SK-N-SH (cell line): ENCODE data around the gene AHNAK2. TPM values are rescaled to one million over a fixed set of nuclear protein-coding genes. Genes with fewer than 3 reads are reported as not detected.
A peak's percentile ranks its signal among the peaks of the same experiment; 100 is the strongest.

Experiments
- CTCF ChIA-PET: fragments of 300-600, 350-600 bp; formaldehyde crosslinking; extraction: SDS; loops from one replicate; lab custom pipeline; 2021; lab: Yijun Ruan, JAX
- POLR2A ChIA-PET: fragments of 350-600 bp; sonication (Branson Sonifier 250); formaldehyde crosslinking; extraction: SDS; loops from one replicate; lab custom pipeline; 2020; ENCODE audit warnings: antibody characterized with exemption, inconsistent platforms; lab: Yijun Ruan, JAX
- DNase-seq: peaks from one replicate; pipeline ENCODE4 v3.0.0; 2012
- H2AFZ ChIP-seq: fragments of 200-600 bp; sonication (generic); 2 replicates; pipeline ENCODE4 v1.8.1; 2016; ENCODE audit warnings: antibody characterized with exemption, mild to moderate bottlenecking, low read depth
- H3F3A ChIP-seq: fragments of 200-600 bp; sonication (generic); replicated peaks from 2 replicates; pipeline ENCODE3; 2016; ENCODE audit warnings: antibody characterized with exemption, mild to moderate bottlenecking; ENCODE audit not compliant: insufficient read depth
- H3K27ac ChIP-seq, 2 experiments: fragments of 200-500 bp in 1 of 2; fragments of 200-600 bp in 1 of 2; sonication (Bioruptor generic) in 1 of 2; sonication (generic), shearing (Covaris generic) in 1 of 2; 2 replicates each; pipeline versions ENCODE4 v1.5.1 to v1.6.1; 2014 to 2016; ENCODE audit warnings: low read depth in 2 of 2, inconsistent platforms in 1 of 2, low read length in 1 of 2, mild to moderate bottlenecking in 1 of 2, mixed read lengths in 1 of 2
- H3K27me3 ChIP-seq: fragments of 200-600 bp; sonication (generic), shearing (Covaris generic); 2 replicates; pipeline ENCODE4 v1.6.1; 2016; ENCODE audit warnings: mixed run types; ENCODE audit not compliant: insufficient read depth
- H3K36me3 ChIP-seq, 2 experiments: fragments of 200-500 bp in 1 of 2; fragments of 200-600 bp in 1 of 2; sonication (Bioruptor generic) in 1 of 2; sonication (generic) in 1 of 2; replicated peaks in 1 of 2; 2 replicates each; pipeline versions ENCODE3 to v1.5.1; 2014 to 2016; ENCODE audit warnings: low read length in 1 of 2, mild to moderate bottlenecking in 1 of 2; ENCODE audit not compliant: insufficient read depth in 2 of 2, control insufficient read depth in 1 of 2
- H3K4me1 ChIP-seq, 2 experiments: fragments of 200-500 bp in 1 of 2; fragments of 200-600 bp in 1 of 2; sonication (Bioruptor generic) in 1 of 2; sonication (generic), shearing (Covaris generic) in 1 of 2; 2 replicates each; pipeline versions ENCODE4 v1.5.1 to v1.6.1; 2014 to 2016; ENCODE audit warnings: low read depth in 1 of 2, low read length in 1 of 2, mixed run types in 1 of 2; ENCODE audit not compliant: insufficient read depth in 2 of 2, control insufficient read depth in 1 of 2
- H3K4me2 ChIP-seq: fragments of 200-600 bp; sonication (generic), shearing (Covaris generic); 2 replicates; pipeline ENCODE4 v1.6.1; 2017; ENCODE audit warnings: mixed run types
- H3K4me3 ChIP-seq, 2 experiments: fragments of 200-500 bp in 1 of 2; fragments of 200-600 bp in 1 of 2; sonication (Bioruptor generic) in 1 of 2; sonication (generic), shearing (Covaris generic) in 1 of 2; 2 replicates each; pipeline versions ENCODE4 v1.5.1 to v1.8.1; 2014 to 2016; ENCODE audit warnings: low read depth in 2 of 2, inconsistent platforms in 1 of 2, low read length in 1 of 2, mild to moderate bottlenecking in 1 of 2, mixed read lengths in 1 of 2, moderate library complexity in 1 of 2
- H3K79me2 ChIP-seq: fragments of 200-600 bp; sonication (generic); 2 replicates; pipeline ENCODE4 v1.8.1; 2017; ENCODE audit warnings: mild to moderate bottlenecking; ENCODE audit not compliant: insufficient read depth
- H3K9ac ChIP-seq: fragments of 200-600 bp; sonication (generic); 2 replicates; pipeline ENCODE4 v1.6.1; 2017; ENCODE audit warnings: mixed run types
- H3K9me2 ChIP-seq: fragments of 200-600 bp; sonication (generic); 2 replicates; pipeline ENCODE4 v1.6.1; 2017; ENCODE audit warnings: mixed run types
- H3K9me3 ChIP-seq: fragments of 200-600 bp; sonication (generic); 2 replicates; pipeline ENCODE4 v1.6.1; 2017; ENCODE audit warnings: mixed run types, mild to moderate bottlenecking, moderate library complexity
- H4K20me1 ChIP-seq: fragments of 200-600 bp; sonication (generic); 2 replicates; pipeline ENCODE4 v1.6.1; 2017; ENCODE audit warnings: mild to moderate bottlenecking, mixed run types; ENCODE audit not compliant: insufficient read depth
- CHD2 ChIP-seq: fragments of 150-350 bp; IDR thresholded peaks from 2 replicates; pipeline ENCODE4 v1.6.1; 2018; ENCODE audit warnings: low read length; ENCODE audit not compliant: partially characterized antibody
- CTCF ChIP-seq: fragments of 200-600 bp; sonication (generic); IDR thresholded peaks from 2 replicates; pipeline ENCODE4 v1.6.1; 2017; ENCODE audit warnings: antibody characterized with exemption, mild to moderate bottlenecking, moderate library complexity
- ELF1 ChIP-seq: IDR thresholded peaks from 2 replicates; pipeline ENCODE4 v1.4.0; 2012
- FOSL2 ChIP-seq: IDR thresholded peaks from 2 replicates; pipeline ENCODE4 v1.4.0; 2012; ENCODE audit warnings: low read depth, mild to moderate bottlenecking, moderate library complexity, borderline replicate concordance
- FOXM1 ChIP-seq: IDR thresholded peaks from 2 replicates; pipeline ENCODE4 v1.4.0; 2012; ENCODE audit warnings: low read depth, mild to moderate bottlenecking
- GATA2 ChIP-seq: sonication (generic); formaldehyde crosslinking; IDR thresholded peaks from 2 replicates; pipeline ENCODE4 v1.5.0; 2020; ENCODE audit warnings: mild to moderate bottlenecking, missing genetic modification reagents
- IRF3 ChIP-seq: fragments of 150-350 bp; IDR thresholded peaks from 2 replicates; pipeline ENCODE4 v1.6.1; 2016; ENCODE audit warnings: mild to moderate bottlenecking, low read depth, low read length
- MAX ChIP-seq: IDR thresholded peaks from 2 replicates; pipeline ENCODE4 v1.4.0; 2012; ENCODE audit warnings: low read depth
- MXI1 ChIP-seq: IDR thresholded peaks from 2 replicates; pipeline ENCODE4 v1.6.1; 2012; ENCODE audit warnings: mild to moderate bottlenecking, low read depth, low read length, improper control_type of control experiment
- NRF1 ChIP-seq: IDR thresholded peaks from 2 replicates; pipeline ENCODE4 v1.6.1; 2012; ENCODE audit warnings: low read depth, mild to moderate bottlenecking, low read length
- PBX3 ChIP-seq: IDR thresholded peaks from 2 replicates; pipeline ENCODE4; 2012
- RAD21 ChIP-seq: IDR thresholded peaks from 2 replicates; pipeline ENCODE4 v1.6.1; 2012; ENCODE audit warnings: mild to moderate bottlenecking, low read length
- SIN3A ChIP-seq: IDR thresholded peaks from 2 replicates; pipeline ENCODE4 v1.6.1; 2012; ENCODE audit warnings: low read depth, mild to moderate bottlenecking, low read length, moderate library complexity, borderline replicate concordance
- SMC3 ChIP-seq: IDR thresholded peaks from 2 replicates; pipeline ENCODE4 v1.6.1; 2012; ENCODE audit warnings: low read depth, low read length, improper control_type of control experiment
- TAF1 ChIP-seq: IDR thresholded peaks from 2 replicates; pipeline ENCODE4 v1.6.1; 2012; ENCODE audit warnings: low read depth, mild to moderate bottlenecking, low read length, moderate library complexity, borderline replicate concordance
- USF1 ChIP-seq: IDR thresholded peaks from 2 replicates; pipeline ENCODE4 v1.4.0; 2012; ENCODE audit warnings: low read depth, borderline replicate concordance
- USF2 ChIP-seq: fragments of 150-350 bp; IDR thresholded peaks from 2 replicates; pipeline ENCODE4 v1.6.1; 2017; ENCODE audit warnings: antibody characterized with exemption, low read length, low read depth, borderline replicate concordance
- WGBS: methylation state at CpG from one replicate; pipeline ENCODE4 v1.1.6; 2017; ENCODE audit warnings: low lambda C conversion rate; 5-methylcytosine and 5-hydroxymethylcytosine counted together
- polyA plus RNA-seq, 3 experiments: library from polyadenylated mRNA; depleted of rRNA; stranded (reverse); fragments of >200 nt; gene quantifications; 2 replicates each; pipeline ENCODE4 v1.2.3, GENCODE V29; 2012

AHNAK2 gene
- polyA plus RNA-seq, 1 of the 3 experiments (the other 2 are of a cell fraction), result 33.5 TPM

DNA sequence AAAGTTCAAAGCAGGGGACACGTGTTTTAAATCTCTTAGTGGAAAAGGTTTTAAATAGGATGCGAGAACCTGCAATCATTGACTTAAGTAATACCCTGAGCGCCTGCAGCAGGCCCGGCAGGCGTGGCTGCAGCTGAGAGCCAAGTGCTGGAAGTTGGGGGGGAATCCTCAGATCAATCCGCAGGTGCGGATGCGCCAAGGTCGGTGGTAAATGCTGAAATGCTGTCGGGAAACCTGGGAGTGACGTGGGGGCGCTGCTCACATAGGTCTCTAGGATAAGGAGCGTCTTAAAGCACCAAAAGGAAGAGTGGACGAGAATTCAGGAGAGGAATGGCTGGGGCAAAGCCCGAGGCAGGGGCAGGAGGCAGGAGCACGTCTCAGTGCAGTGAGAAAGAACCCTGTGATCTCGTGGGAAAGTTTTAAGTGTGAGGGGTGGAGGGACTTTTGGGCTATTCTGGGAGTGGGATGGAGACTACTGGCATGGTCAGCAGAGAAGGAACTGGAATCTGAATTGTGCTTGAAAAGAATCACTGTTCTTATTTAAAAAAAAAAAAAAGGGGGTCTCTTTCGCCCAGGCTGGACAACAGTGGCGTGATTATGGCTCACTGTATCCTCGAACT lies 43.6 kb upstream of the AHNAK2 start:
- Histone ChIP-seq H3K9me3 (no peaks in the 10 kb centered on the region), H3K4me1 (peaks cover 18 to 47% of the 10 kb centered on the region in 2 experiments; a peak in 2 of 4 replicates), H3K9me2 (no peaks in the 10 kb centered on the region), H3K27me3 (no peaks in the 10 kb centered on the region), H3K9ac (peak overlapping the region; percentile 96), H3K79me2 (peaks cover 57% of the 10 kb centered on the region), H3K4me3 (peak overlapping the region; percentile 71 to 77), H2AFZ (no peak overlapping the region), H3K36me3 (peaks cover 0 to 3% of the 10 kb centered on the region in 2 experiments), H3F3A (peaks cover 45% of the 10 kb centered on the region), H4K20me1 (peaks cover 28% of the 10 kb centered on the region), H3K4me2 (peak overlapping the region; percentile 98), H3K27ac (peak overlapping the region; percentile 89 to 99)
- ChIA-PET CTCF (interaction anchor here (1.0 to 10.9 kb wide), 6 partner anchors 24 to 196 kb away, joined by 3 to 138 read pairs (median 6); no protein-coding TSS in a partner anchor), POLR2A (interaction anchor here (0.6 kb wide), 1 partner anchor 36 kb away, joined by 3 read pairs; the partner anchor contains the start of gene CLBA1)
- DNase-seq, result peak; percentile 62
- WGBS, result 12% methylated on average over 20 of the region's 20 CpGs
- TF ChIP-seq ELF1 (no peak), MXI1 (peak; percentile 76; the same call in 1 of the 2 replicates), TAF1 (no peak), SIN3A (no peak), CTCF (peak; percentile 21; the same call in 1 of the 2 replicates), NRF1 (no peak), RAD21 (no peak), MAX (peak; percentile 13; the same call in 1 of the 2 replicates), GATA2 (CRISPR knock-in tag) (no peak), IRF3 (no peak)

DNA sequence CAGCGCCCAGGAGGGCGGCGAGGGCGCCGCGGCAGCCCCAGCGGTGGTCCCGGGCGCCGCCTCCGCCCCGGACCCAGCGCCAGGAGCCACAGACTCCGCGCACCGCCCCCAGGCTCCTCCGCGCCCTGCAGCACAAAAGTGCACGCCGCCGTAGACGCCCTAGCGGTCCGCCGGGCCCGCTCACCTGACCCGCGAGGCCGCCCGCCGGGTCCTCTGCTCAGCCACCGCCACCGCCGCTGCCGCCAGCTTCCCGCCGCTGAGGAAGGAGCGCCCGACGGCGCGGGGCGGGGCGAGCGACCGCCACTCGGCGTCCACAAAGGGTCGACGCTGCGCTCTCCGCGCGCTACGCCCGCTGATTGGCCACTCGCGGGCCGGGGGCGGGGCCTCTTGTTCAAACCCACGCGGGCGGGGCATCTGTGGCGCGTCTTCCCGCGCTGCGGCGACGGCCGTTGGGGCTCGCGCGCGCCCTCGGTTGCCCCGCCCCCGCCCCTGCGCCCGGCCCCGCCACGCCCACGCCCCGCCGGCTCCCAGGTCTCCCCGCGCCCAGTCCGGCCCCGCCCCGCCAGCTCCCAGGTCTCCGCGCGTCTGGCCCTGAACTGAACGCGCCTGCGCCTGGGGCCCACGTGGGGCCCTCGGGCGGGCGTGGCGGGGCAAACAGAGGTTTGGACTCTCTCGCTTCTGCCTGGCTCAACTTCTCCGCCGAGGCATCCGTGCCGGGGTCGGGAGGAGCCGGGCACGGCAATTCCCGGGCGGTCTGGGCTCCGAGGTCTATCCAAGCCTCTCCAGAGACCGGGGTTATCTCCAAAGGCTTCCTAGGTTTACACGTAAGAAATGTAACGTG lies 42.9 kb upstream of the AHNAK2 start, which contains the start of gene CDCA4:
CDCA4 (minus strand) TSS at position 269 of the 841 bp plus-strand sequence. CDS start 9,154 bp downstream, outside the sequence.
- ChIA-PET CTCF (interaction anchor here (1.0 to 10.9 kb wide), 7 partner anchors 25 to 195 kb away, joined by 3 to 138 read pairs (median 4); no protein-coding TSS in a partner anchor), POLR2A (interaction anchor here (0.7 to 1.0 kb wide), 3 partner anchors 37 to 269 kb away, joined by 3 to 8 read pairs (median 3); no protein-coding TSS in a partner anchor)
- Histone ChIP-seq H3F3A (peaks cover 40% of the 10 kb centered on the region), H3K9ac (peak within 1 kb of the TSS; percentile 96), H3K4me1 (peaks cover 22 to 51% of the 10 kb centered on the region in 2 experiments; a peak in 2 of 4 replicates), H3K36me3 (peaks cover 0 to 3% of the 10 kb centered on the region in 2 experiments), H3K27ac (peak within 1 kb of the TSS; percentile 89 to 99), H3K27me3 (no peaks in the 10 kb centered on the region), H2AFZ (no peak within 1 kb of the TSS; the same call in 1 of the 2 replicates), H3K79me2 (peaks cover 64% of the 10 kb centered on the region), H3K9me2 (no peaks in the 10 kb centered on the region), H3K4me3 (peak within 1 kb of the TSS; percentile 75 to 77), H3K9me3 (no peaks in the 10 kb centered on the region), H3K4me2 (peak within 1 kb of the TSS; percentile 98), H4K20me1 (peaks cover 35% of the 10 kb centered on the region)
- 1% methylated on average over 13 of the region's 115 CpGs for WGBS
- peak; percentile 100 for DNase-seq
- no peak for TF ChIP-seq FOSL2
- TF ChIP-seq USF2, result peak; percentile 78
- TF ChIP-seq MAX, result peak; percentile 97
- no peak for TF ChIP-seq SMC3
- TF ChIP-seq USF1, result peak; percentile 94
- peak; percentile 66; the same call in 1 of the 2 replicates for TF ChIP-seq SIN3A
- TF ChIP-seq CHD2, result peak; percentile 36
- TF ChIP-seq PBX3, result no peak; the same call in 1 of the 2 replicates
- no peak for TF ChIP-seq FOXM1
